Transverse colon (tissue), 4 donors: Measurements from ENCODE around the gene CACNB3. TPM values are rescaled to one million over a fixed set of nuclear protein-coding genes. Genes with fewer than 3 reads are reported as not detected.

Experiments
- DNase-seq: peaks from one replicate; pipeline ENCODE4 v3.0.0-alpha.2; 2019
- H3K27ac ChIP-seq, 4 donors: fragments of 200-600 bp; sonication (generic); 2 replicates each; pipeline ENCODE4 v1.5.1; 2016 to 2018; ENCODE audit warnings: inconsistent platforms in 4 of 4
- H3K27me3 ChIP-seq: fragments of 200-600 bp; sonication (generic); 2 replicates; pipeline ENCODE4 v1.5.1; 2017; ENCODE audit warnings: inconsistent platforms
- H3K36me3 ChIP-seq, 4 donors: fragments of 200-600 bp; sonication (generic); 2 replicates each; pipeline ENCODE4 v1.5.1; 2017 to 2019; ENCODE audit warnings: inconsistent platforms in 4 of 4
- H3K4me1 ChIP-seq, 4 donors: fragments of 200-600 bp; sonication (generic); 2 replicates each; pipeline ENCODE4 v1.5.1; 2017 to 2020; ENCODE audit warnings: inconsistent platforms in 4 of 4
- H3K4me3 ChIP-seq, 4 donors: fragments of 200-600 bp; sonication (generic); 1 replicate in 1 of 4; 2 replicates in 3 of 4; pipeline versions ENCODE4 v1.5.1 to v1.6.1; 2017 to 2019; ENCODE audit warnings: inconsistent platforms in 4 of 4
- H3K9me3 ChIP-seq, 2 donors: fragments of 200-600 bp; sonication (generic); 2 replicates each; pipeline ENCODE4 v1.5.1; 2017 to 2019; ENCODE audit warnings: inconsistent platforms in 2 of 2
- CTCF ChIP-seq, 5 experiments: fragments of 200-600 bp in 3 of 5; fragments of 450-650 bp in 2 of 5; sonication (generic) in 3 of 5; IDR thresholded peaks; 1 replicate in 2 of 5; 2 replicates in 3 of 5; pipeline ENCODE4 v1.5.1; 2016 to 2017; ENCODE audit warnings: antibody characterized with exemption in 5 of 5, inconsistent platforms in 3 of 5, mild to moderate bottlenecking in 2 of 5, moderate library complexity in 1 of 5
- EP300 ChIP-seq: sonication (generic); formaldehyde crosslinking; IDR thresholded peaks from one replicate; pipeline ENCODE4 v1.6.1; 2017; ENCODE audit warnings: antibody characterized with exemption, low read depth
- POLR2A ChIP-seq: fragments of 450-650 bp; IDR thresholded peaks from one replicate; pipeline ENCODE4 v1.6.1; 2016; ENCODE audit warnings: antibody characterized with exemption, mild to moderate bottlenecking, moderate library complexity
- POLR2AphosphoS5 ChIP-seq, 3 donors: sonication (generic); formaldehyde crosslinking; IDR thresholded peaks; one replicate each; pipeline ENCODE4 v1.6.1; 2016; ENCODE audit warnings: antibody characterized with exemption in 3 of 3
- WGBS, 2 donors: methylation state at CpG; one replicate each; pipeline ENCODE4 v1.1.5; 2018; ENCODE audit warnings: low coverage in 1 of 2; 5-methylcytosine and 5-hydroxymethylcytosine counted together
- in situ Hi-C, 4 donors: fragments of 200-750 bp; cut with MboI; loops; one replicate each; pipeline versions ENCODE4 v1.15.0 to v1.15.1; 2017; ENCODE audit warnings: low sequenced_read_pairs in 3 of 4, low pct_ligation_motif_present in 1 of 4, low pct_unique_long_range_greater_than_20kb in 1 of 4
- intact Hi-C: fragments of 100-400 bp; cut with DNase I; formaldehyde crosslinking; loops from one replicate; pipeline ENCODE4 v1.15.1; 2023; ENCODE audit warnings: low total_unique reads
- total RNA-seq, 4 donors: library from RNA; depleted of rRNA; stranded (reverse); fragments of >200 nt; gene quantifications; one replicate each; pipeline ENCODE4 v1.1.0, GENCODE V29; 2016

The CACNB3 gene
- total RNA-seq, 4 donors from 2014 or later, result 20.6 to 53.5 (median 47.1) TPM

DNA sequence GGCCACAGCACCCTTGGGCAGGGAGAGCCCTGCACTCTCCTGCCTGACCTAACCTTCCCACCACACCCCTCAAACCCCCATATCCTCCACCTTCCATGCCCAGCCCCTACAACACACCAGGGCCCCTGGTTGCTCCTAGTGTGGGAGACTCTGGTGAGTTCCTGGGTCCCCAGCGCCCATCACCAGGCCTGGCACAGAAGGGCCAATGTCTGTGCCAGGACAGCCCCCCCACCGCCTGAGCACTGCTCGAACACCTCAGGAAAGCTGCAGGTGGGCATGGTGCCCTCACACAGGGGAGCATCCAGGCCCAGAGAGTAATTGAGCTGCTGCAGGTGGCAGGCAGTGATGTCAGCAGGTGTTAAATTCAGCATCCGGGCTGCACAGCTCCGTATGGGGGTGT lies 44.6 kb upstream of the CACNB3 start:
- H3K4me1 ChIP-seq, result no peaks in the 10 kb centered on the region
- DNase-seq, result no peak
- no peak overlapping the region for H3K4me3 ChIP-seq
- intact Hi-C loops (no loop called here), in situ Hi-C loops (no loop called here)
- peaks cover 0 to 51% (median 21%) of the 10 kb centered on the region in 4 donors for H3K36me3 ChIP-seq
- TF ChIP-seq POLR2AphosphoS5 (IDR thresholded peaks at IDR 0.05), result no peak
- no peak for TF ChIP-seq CTCF (IDR thresholded peaks at IDR 0.05)
- no peak for TF ChIP-seq POLR2A
- TF ChIP-seq EP300, result no peak
- H3K9me3 ChIP-seq, result no peaks in the 10 kb centered on the region
- H3K27ac ChIP-seq, result no peak overlapping the region
- 86% methylated on average over 5 of the region's 5 CpGs; no CpG with 5 or more reads in 1 of the 2 donors for WGBS, 2 donors
- no peaks in the 10 kb centered on the region for H3K27me3 ChIP-seq

GRCh38 chr12:48774516-48774915 lies 43.8 kb upstream of the CACNB3 start:
- intact Hi-C loops, result no loop called here

DNA sequence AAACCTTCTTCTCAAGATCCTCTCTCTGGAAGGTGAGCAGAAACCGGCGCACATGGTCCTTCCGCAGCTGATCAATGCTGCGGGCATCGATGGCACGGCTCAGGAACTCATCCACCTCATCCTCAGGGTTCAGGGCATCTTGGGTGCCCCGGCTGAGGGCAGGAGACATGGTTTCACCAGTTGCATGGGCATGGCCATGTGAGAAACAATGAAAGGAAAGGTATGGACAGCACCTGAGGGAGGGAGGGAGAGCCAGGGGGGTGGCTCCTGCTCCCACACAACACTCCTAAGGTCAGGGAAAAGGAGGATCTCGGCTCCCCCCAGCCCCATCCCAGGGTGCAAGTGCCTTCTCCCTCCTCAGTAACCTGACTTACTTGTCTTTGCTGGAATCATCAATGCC lies 43.0 kb upstream of the CACNB3 start:
- in situ Hi-C loops (no loop called here), intact Hi-C loops (no loop called here)
- TF ChIP-seq POLR2A (no peak), CTCF (IDR thresholded peaks at IDR 0.05) (no peak), EP300 (no peak), POLR2AphosphoS5 (IDR thresholded peaks at IDR 0.05) (no peak)
- Histone ChIP-seq H3K27ac (no peak overlapping the region), H3K9me3 (no peaks in the 10 kb centered on the region), H3K4me3 (no peak overlapping the region), H3K36me3 (peaks cover 0 to 45% (median 21%) of the 10 kb centered on the region in 4 donors), H3K4me1 (peaks cover 7 to 13% (median 11%) of the 10 kb centered on the region in 4 donors), H3K27me3 (no peaks in the 10 kb centered on the region)
- WGBS, 2 donors, result 78 to 94% methylated on average over 4 to 8 of the region's 8 CpGs
- no peak for DNase-seq

More at GRCh38 chr12:48774516-48774915, 43.8 kb upstream of the CACNB3 start:
- no peak for DNase-seq
- TF ChIP-seq POLR2AphosphoS5 (IDR thresholded peaks at IDR 0.05), result no peak
- TF ChIP-seq EP300, result no peak
- no peak for TF ChIP-seq CTCF (IDR thresholded peaks at IDR 0.05)
- no peak for TF ChIP-seq POLR2A
- Histone ChIP-seq H3K9me3 (no peaks in the 10 kb centered on the region), H3K27ac (no peak overlapping the region), H3K27me3 (no peaks in the 10 kb centered on the region), H3K36me3 (peaks cover 0 to 46% (median 21%) of the 10 kb centered on the region in 4 donors), H3K4me1 (peaks cover 0 to 5% (median 3%) of the 10 kb centered on the region in 4 donors), H3K4me3 (no peak overlapping the region)
- 59% methylated on average over 2 of the region's 2 CpGs; no CpG with 5 or more reads in 1 of the 2 donors for WGBS, 2 donors
- in situ Hi-C loops, result no loop called here

GRCh38 chr12:48775991-48776649 lies 42.2 kb upstream of the CACNB3 start:
- 95% methylated on average over 29 of the region's 29 CpGs; no CpG with 5 or more reads in 1 of the 2 donors for WGBS, 2 donors
- Histone ChIP-seq H3K4me3 (no peak overlapping the region), H3K36me3 (peaks cover 0 to 37% (median 17%) of the 10 kb centered on the region in 4 donors), H3K9me3 (no peaks in the 10 kb centered on the region), H3K27ac (no peak overlapping the region), H3K27me3 (no peaks in the 10 kb centered on the region), H3K4me1 (peaks cover 15 to 20% (median 17%) of the 10 kb centered on the region in 4 donors)
- TF ChIP-seq EP300 (no peak), CTCF (IDR thresholded peaks at IDR 0.05) (no peak)
- in situ Hi-C loops (no loop called here), intact Hi-C loops (no loop called here)
- DNase-seq, result no peak
